H1 (cell line): ENCODE data around the gene ALLC. TPM values are rescaled to one million over a fixed set of nuclear protein-coding genes. Genes with fewer than 3 reads are reported as not detected.

Source experiments
- CTCF ChIA-PET: fragments of 300-600 bp; sonication (Branson Sonifier 250); formaldehyde crosslinking; loops from one replicate; lab custom pipeline; 2021; ENCODE audit not compliant: partially characterized antibody; lab: Charles Lee
- POLR2A ChIA-PET: fragments of 300-600 bp; sonication (Branson Sonifier 250); formaldehyde crosslinking; loops from one replicate; lab custom pipeline; 2021; ENCODE audit warnings: inconsistent platforms; ENCODE audit not compliant: partially characterized antibody; lab: Charles Lee
- DNase-seq, 2 experiments: peaks; one replicate each; pipeline versions ENCODE4 v3.0.0 to v3.0.0-alpha.2; 2010 to 2022; ENCODE audit warnings: low spot score in 2 of 2, low read depth in 1 of 2, mixed read lengths in 1 of 2
- FAIRE-seq: peaks from 2 replicates; lab custom pipeline; 2011; peaks lifted over from hg19 to GRCh38; lab: Jason Lieb, UNC
- H2AFZ ChIP-seq: 2 replicates; pipeline ENCODE4 v1.8.1; 2012; ENCODE audit warnings: low read length, inconsistent platforms
- H2AK5ac ChIP-seq: 2 replicates; pipeline ENCODE4 v1.6.1; 2013; ENCODE audit warnings: low read depth, low read length
- H2BK120ac ChIP-seq: replicated peaks from 2 replicates; pipeline ENCODE3; 2013; ENCODE audit warnings: low read depth, low read length, inconsistent platforms
- H2BK12ac ChIP-seq: 2 replicates; pipeline ENCODE4 v1.6.1; 2013; ENCODE audit warnings: low read depth, low read length
- H2BK15ac ChIP-seq: 2 replicates; pipeline ENCODE4 v1.6.1; 2013; ENCODE audit warnings: low read length
- H2BK20ac ChIP-seq: 2 replicates; pipeline ENCODE4 v1.6.1; 2013; ENCODE audit warnings: low read length
- H2BK5ac ChIP-seq: 2 replicates; pipeline ENCODE4 v1.6.1; 2013; ENCODE audit warnings: low read depth, low read length
- H3K14ac ChIP-seq: 2 replicates; pipeline ENCODE4 v1.6.1; 2013; ENCODE audit warnings: inconsistent platforms; ENCODE audit not compliant: insufficient read length
- H3K18ac ChIP-seq: 2 replicates; pipeline ENCODE4 v1.6.1; 2013; ENCODE audit warnings: low read length; ENCODE audit errors: extremely low read depth
- H3K23ac ChIP-seq: 2 replicates; pipeline ENCODE4 v1.6.1; 2013; ENCODE audit warnings: inconsistent platforms; ENCODE audit not compliant: insufficient read length
- H3K23me2 ChIP-seq: 2 replicates; pipeline ENCODE4 v1.6.1; 2013; ENCODE audit warnings: low read depth, low read length
- H3K27ac ChIP-seq: 2 replicates; pipeline ENCODE4 v1.6.1; 2011; ENCODE audit warnings: low read depth, low read length, inconsistent platforms
- H3K27me3 ChIP-seq, 4 experiments: replicated peaks in 1 of 4; 1 replicate in 1 of 4; 2 replicates in 3 of 4; pipeline versions ENCODE4 v1.6.1 to v1.8.1; 2011 to 2013; ENCODE audit warnings: low read length in 3 of 4, mild to moderate bottlenecking in 3 of 4, inconsistent platforms in 2 of 4, mixed read lengths in 2 of 4, moderate library complexity in 1 of 4; ENCODE audit not compliant: control insufficient read depth in 3 of 4, insufficient read depth in 3 of 4; ENCODE audit errors: extremely low read depth in 1 of 4
- H3K36me3 ChIP-seq, 4 experiments: 2 replicates each; pipeline versions ENCODE4 v1.6.1 to v1.8.1; 2011 to 2013; ENCODE audit warnings: mild to moderate bottlenecking in 4 of 4, low read length in 3 of 4, moderate library complexity in 2 of 4, control low read depth in 1 of 4, inconsistent platforms in 1 of 4; ENCODE audit not compliant: insufficient read depth in 4 of 4, control insufficient read depth in 2 of 4
- H3K4ac ChIP-seq: replicated peaks from 2 replicates; pipeline ENCODE3; 2013; ENCODE audit warnings: low read length, low read depth, mixed read lengths, inconsistent platforms; ENCODE audit not compliant: insufficient read length
- H3K4me1 ChIP-seq, 4 experiments: replicated peaks in 1 of 4; 1 replicate in 1 of 4; 2 replicates in 3 of 4; pipeline versions ENCODE4 v1.6.1 to v1.8.1; 2011 to 2013; ENCODE audit warnings: low read length in 3 of 4, inconsistent platforms in 2 of 4, mixed read lengths in 1 of 4; ENCODE audit not compliant: insufficient read depth in 4 of 4, control insufficient read depth in 3 of 4
- H3K4me2 ChIP-seq, 2 experiments: 2 replicates each; pipeline versions ENCODE4 v1.6.1 to v1.8.1; 2011 to 2013; ENCODE audit warnings: low read depth in 2 of 2, low read length in 2 of 2, control low read depth in 1 of 2, inconsistent platforms in 1 of 2, mild to moderate bottlenecking in 1 of 2; ENCODE audit not compliant: insufficient read depth in 1 of 2
- H3K4me3 ChIP-seq, 4 experiments: fragments of 200-600, 300-600 bp in 1 of 4; sonication (generic), shearing (Covaris generic), sonication (Bioruptor Twin) in 1 of 4; 2 replicates each; pipeline versions ENCODE4 v1.5.1 to v1.8.1; 2011 to 2016; ENCODE audit warnings: low read length in 4 of 4, low read depth in 3 of 4, control low read depth in 2 of 4, inconsistent platforms in 2 of 4, mild to moderate bottlenecking in 2 of 4, mixed read lengths in 1 of 4, moderate library complexity in 1 of 4; ENCODE audit not compliant: insufficient read depth in 2 of 4; ENCODE audit errors: extremely low read depth in 1 of 4
- H3K56ac ChIP-seq: replicated peaks from 2 replicates; pipeline ENCODE3; 2013; ENCODE audit warnings: low read depth, mild to moderate bottlenecking, mixed read lengths, low read length, inconsistent platforms; ENCODE audit not compliant: insufficient read length
- H3K79me1 ChIP-seq: 2 replicates; pipeline ENCODE4 v1.6.1; 2013; ENCODE audit warnings: low read depth, low read length, control low read depth
- H3K79me2 ChIP-seq, 2 experiments: 2 replicates each; pipeline versions ENCODE4 v1.6.1 to v1.8.1; 2012 to 2013; ENCODE audit warnings: low read length in 2 of 2, mild to moderate bottlenecking in 2 of 2, inconsistent platforms in 1 of 2; ENCODE audit not compliant: insufficient read depth in 2 of 2, control insufficient read depth in 1 of 2
- H3K9ac ChIP-seq, 4 experiments: replicated peaks in 1 of 4; 1 replicate in 1 of 4; 2 replicates in 3 of 4; pipeline versions ENCODE4 v1.6.1 to v1.8.1; 2011 to 2013; ENCODE audit warnings: low read depth in 3 of 4, low read length in 3 of 4, control low read depth in 2 of 4, mild to moderate bottlenecking in 2 of 4, moderate library complexity in 2 of 4, inconsistent platforms in 1 of 4; ENCODE audit errors: extremely low read depth in 1 of 4
- H3K9me3 ChIP-seq, 2 experiments: 2 replicates each; pipeline versions ENCODE4 v1.6.1 to v1.8.1; 2012 to 2013; ENCODE audit warnings: mild to moderate bottlenecking in 2 of 2, moderate library complexity in 2 of 2, control low read depth in 1 of 2, inconsistent platforms in 1 of 2, low read depth in 1 of 2, low read length in 1 of 2, mixed read lengths in 1 of 2; ENCODE audit not compliant: insufficient read depth in 2 of 2
- H4K20me1 ChIP-seq, 2 experiments: replicated peaks in 1 of 2; 2 replicates each; pipeline versions ENCODE3 to v1.8.1; 2011 to 2013; ENCODE audit warnings: inconsistent platforms in 2 of 2, low read length in 2 of 2, mild to moderate bottlenecking in 1 of 2; ENCODE audit not compliant: insufficient read depth in 2 of 2, control insufficient read depth in 1 of 2
- H4K5ac ChIP-seq: 2 replicates; pipeline ENCODE4 v1.6.1; 2013; ENCODE audit warnings: low read length, low read depth, mixed read lengths, inconsistent platforms; ENCODE audit not compliant: insufficient read length
- H4K8ac ChIP-seq: 2 replicates; pipeline ENCODE4 v1.8.0; 2013; ENCODE audit warnings: mild to moderate bottlenecking, moderate library complexity, low read length, inconsistent platforms; ENCODE audit not compliant: insufficient read depth; ENCODE audit errors: extremely low read depth
- H4K91ac ChIP-seq: replicated peaks from 2 replicates; pipeline ENCODE3; 2013; ENCODE audit warnings: low read length, mixed read lengths, inconsistent platforms; ENCODE audit not compliant: insufficient read length
- ASH2L ChIP-seq: fragments of 200-600, 300-600 bp; sonication (generic); IDR thresholded peaks from one replicate; pipeline ENCODE4 v1.7.1; 2017; ENCODE audit warnings: low read length
- CBX8 ChIP-seq: fragments of 300-800, 300-1000 bp; sonication (generic); IDR thresholded peaks from 2 replicates; pipeline ENCODE4 v1.7.1; 2016; ENCODE audit warnings: low read depth, low read length, borderline replicate concordance
- RXRA ChIP-seq: IDR thresholded peaks from 2 replicates; pipeline ENCODE4 v1.6.1; 2011; ENCODE audit warnings: low read depth, mild to moderate bottlenecking, low read length, moderate library complexity; ENCODE audit not compliant: insufficient read depth
- YY1 ChIP-seq: IDR thresholded peaks from 2 replicates; pipeline ENCODE4 v1.6.1; 2011; ENCODE audit warnings: low read depth, mild to moderate bottlenecking, low read length
- WGBS, 2 experiments: shearing (Covaris generic) in 1 of 2; methylation state at CpG; one replicate each; pipeline versions ENCODE4 v1.1.6 to v1.1.7; 2013 to 2015; ENCODE audit warnings: low lambda C conversion rate in 2 of 2, mixed read lengths in 2 of 2, inconsistent platforms in 1 of 2, low coverage in 1 of 2, missing lambda C conversion rate in 1 of 2; ENCODE audit not compliant: insufficient replicate concordance in 2 of 2, insufficient coverage in 1 of 2, insufficient read length in 1 of 2; ENCODE audit errors: extremely low coverage in 1 of 2, missing lambda C conversion rate in 1 of 2; 5-methylcytosine and 5-hydroxymethylcytosine counted together
- polyA plus RNA-seq, 7 experiments: library from polyadenylated mRNA; depleted of rRNA in 3 of 7; stranded (reverse) in 5 of 7; unstranded in 2 of 7; fragments of >200 nt in 5 of 7; fragments of 200-250 nt in 2 of 7; gene quantifications; 1 replicate in 5 of 7; 2 replicates in 1 of 7; 4 replicates in 1 of 7; pipeline versions ENCODE4 v1.2.1 to v1.2.3, GENCODE V29; 2011 to 2013; ENCODE audit warnings: missing spikeins in 2 of 7, mixed read lengths in 2 of 7
- total RNA-seq: library from RNA; stranded (reverse); fragmentation: NEBNext Ultra II Directional; extraction: Animal tissue kit (Norgen Biotek cat#: 25700); gene quantifications from 2 replicates; pipeline ENCODE4 v1.2.1, GENCODE V29; 2021

The ALLC gene
- total and polyA plus RNA-seq, 2 of the 8 experiments (the other 6 are each of a cell fraction or from before 2014, with no cell fraction given), result not detected

DNA sequence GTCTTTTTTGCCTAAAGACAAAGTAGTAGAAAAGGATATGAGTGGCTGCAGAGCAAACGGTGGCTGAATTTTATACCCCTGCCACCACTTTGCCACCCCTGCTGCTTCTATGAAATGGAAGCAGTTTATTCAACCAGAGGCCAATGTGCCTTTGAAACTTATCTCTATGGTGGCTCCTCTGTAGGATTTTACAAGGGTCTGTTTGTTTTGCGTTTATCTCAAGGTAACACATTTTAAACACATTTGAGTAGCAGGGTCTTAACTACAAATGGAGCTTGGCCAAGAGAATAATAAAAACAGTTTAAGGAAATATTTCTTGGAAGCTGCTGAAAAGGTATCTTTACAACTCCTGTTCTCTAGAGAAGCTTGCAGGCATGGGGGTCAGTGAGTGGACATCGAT, 6.1 kb downstream of the ALLC start:
- no peak overlapping the region for H4K91ac ChIP-seq
- DNase-seq, result no peak
- H3K23me2 ChIP-seq, result no peaks in the 10 kb centered on the region; the same call in 1 of the 2 replicates
- no peak overlapping the region for H3K27ac ChIP-seq
- H4K5ac ChIP-seq, result no peak overlapping the region
- no peak overlapping the region for H3K14ac ChIP-seq
- TF ChIP-seq YY1 (no peak), RXRA (no peak), ASH2L (no peak), CBX8 (no peak)
- no peak overlapping the region for H3K56ac ChIP-seq
- H4K20me1 ChIP-seq, result no peaks in the 10 kb centered on the region
- H3K9ac ChIP-seq, result no peak overlapping the region
- H3K9me3 ChIP-seq, result no peaks in the 10 kb centered on the region
- H3K36me3 ChIP-seq, result no peaks in the 10 kb centered on the region
- H2BK5ac ChIP-seq, result no peak overlapping the region
- POLR2A ChIA-PET, result interaction anchor here (0.7 kb wide), 1 partner anchor 106 kb away, joined by 3 read pairs; the partner anchor contains the start of gene RNASEH1
- no peak for FAIRE-seq
- peaks cover 2 to 6% (median 4%) of the 10 kb centered on the region in 4 experiments; a peak in 4 of 7 replicates for H3K4me1 ChIP-seq
- no peak overlapping the region for H2AFZ ChIP-seq
- no peaks in the 10 kb centered on the region for H3K27me3 ChIP-seq
- no peak overlapping the region for H2AK5ac ChIP-seq
- no peak overlapping the region for H3K18ac ChIP-seq
- H3K79me2 ChIP-seq, result no peaks in the 10 kb centered on the region
- CTCF ChIA-PET, result interaction anchor here (0.7 kb wide), 1 partner anchor 23 kb away, joined by 3 read pairs; no protein-coding TSS in a partner anchor
- no peak overlapping the region for H2BK15ac ChIP-seq
- H3K4me2 ChIP-seq, result no peak overlapping the region
- no peak overlapping the region for H2BK20ac ChIP-seq
- H2BK12ac ChIP-seq, result no peak overlapping the region
- 89% methylated on average over 3 of the region's 3 CpGs; no CpG with 5 or more reads in 1 of the 2 experiments for WGBS, 2 experiments
- no peak overlapping the region for H3K4me3 ChIP-seq
- no peak overlapping the region for H4K8ac ChIP-seq
- no peaks in the 10 kb centered on the region for H3K79me1 ChIP-seq
- no peak overlapping the region for H3K23ac ChIP-seq
- H2BK120ac ChIP-seq, result no peak overlapping the region
- H3K4ac ChIP-seq, result no peak overlapping the region
